Endothelial cell of umbilical vein (primary cell): ENCODE results near the gene WDR37.

Source experiments
- CTCF ChIP-seq, 2 donors: IDR thresholded peaks; 1 replicate in 1 of 2; 2 replicates in 1 of 2; pipeline ENCODE4 v1.5.1; 2011; ENCODE audit warnings: low read length in 2 of 2, mild to moderate bottlenecking in 2 of 2, moderate library complexity in 2 of 2, control low read depth in 1 of 2, inconsistent platforms in 1 of 2, low read depth in 1 of 2; ENCODE audit not compliant: insufficient read depth in 1 of 2; ENCODE audit errors: extremely low read depth in 1 of 2
- JUN ChIP-seq: IDR thresholded peaks from 2 replicates; pipeline ENCODE4 v1.6.1; 2011; ENCODE audit warnings: borderline replicate concordance, low read depth; ENCODE audit not compliant: insufficient read length, insufficient read depth
- POLR2A ChIP-seq: IDR thresholded peaks from 2 replicates; pipeline ENCODE4 v1.6.1; 2012; ENCODE audit warnings: low read depth, mild to moderate bottlenecking, control low read depth, low read length
- POLR2AphosphoS5 ChIP-seq: IDR thresholded peaks from 2 replicates; pipeline ENCODE4 v1.6.1; 2012; ENCODE audit warnings: low read depth, mild to moderate bottlenecking, control low read depth, low read length, moderate library complexity; ENCODE audit not compliant: insufficient read depth
- TF ChIP-seq, protein P1 (sequence below): IDR thresholded peaks from 2 replicates; pipeline ENCODE4 v1.6.1; 2011; ENCODE audit not compliant: insufficient read depth, insufficient read length

- TF ChIP-seq JUN (no peak), POLR2AphosphoS5 (no peak), CTCF (IDR thresholded peaks at IDR 0.05; ENCODE audit: extremely low read depth in 1 of 2, insufficient read depth in 1 of 2, low read depth in 1 of 2, low read length in 2 of 2) (no peak), POLR2A (no peak)
- TF ChIP-seq, protein P1, sequence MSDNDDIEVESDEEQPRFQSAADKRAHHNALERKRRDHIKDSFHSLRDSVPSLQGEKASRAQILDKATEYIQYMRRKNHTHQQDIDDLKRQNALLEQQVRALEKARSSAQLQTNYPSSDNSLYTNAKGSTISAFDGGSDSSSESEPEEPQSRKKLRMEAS, result no peak
Measured at GRCh38 chr10:1119501-1119900, 63.3 kb downstream of the WDR37 start.
